ENCODE measurements around the gene SLC22A23.
A peak's percentile ranks its signal among the peaks of the same experiment; 100 is the strongest.

SLC22A23 gene

GRCh38 chr6:3305216-3305565 lies 151.7 kb downstream of the SLC22A23 start:
- no peak for DNase-seq

- no peak for DNase-seq
These were observed 152.2 kb downstream of the SLC22A23 start for GRCh38 chr6:3304500-3305215.

GRCh38 chr6:3303795-3304411 lies 152.9 kb downstream of the SLC22A23 start:
- no peak for DNase-seq

- no peak for DNase-seq
These were observed 155.3 kb downstream of the SLC22A23 start for GRCh38 chr6:3301506-3301905.

GRCh38 chr6:3299221-3299620 lies 157.6 kb downstream of the SLC22A23 start:
- DNase-seq: no peak

GRCh38 chr6:3297909-3298308 lies 158.9 kb downstream of the SLC22A23 start:
- DNase-seq: no peak

GRCh38 chr6:3297006-3297405 lies 159.8 kb downstream of the SLC22A23 start:
- DNase-seq: no peak

GRCh38 chr6:3296537-3296936 lies 160.3 kb downstream of the SLC22A23 start:
- DNase-seq: no peak

- DNase-seq: no peak
These were observed 160.8 kb downstream of the SLC22A23 start for GRCh38 chr6:3296078-3296477.

- peak in 20 of 51 donors; percentile 14 to 73 (median 32) for DNase-seq
These were observed 161.7 kb downstream of the SLC22A23 start for GRCh38 chr6:3294921-3295871.

- DNase-seq: no peak
These were observed 162.5 kb downstream of the SLC22A23 start for GRCh38 chr6:3294396-3294795.

- DNase-seq: no peak
These were observed 163.3 kb downstream of the SLC22A23 start for GRCh38 chr6:3293271-3294155.

GRCh38 chr6:3292431-3293197 lies 164.2 kb downstream of the SLC22A23 start:
- no peak for DNase-seq

- DNase-seq: no peak
These were observed 164.9 kb downstream of the SLC22A23 start for GRCh38 chr6:3291987-3292386.

GRCh38 chr6:3291346-3291745 lies 165.5 kb downstream of the SLC22A23 start:
- no peak for DNase-seq

- DNase-seq: no peak
These were observed 166.0 kb downstream of the SLC22A23 start for GRCh38 chr6:3290931-3291211.

GRCh38 chr6:3290149-3290930 lies 166.5 kb downstream of the SLC22A23 start:
- DNase-seq: no peak

- DNase-seq: no peak
These were observed 167.2 kb downstream of the SLC22A23 start for GRCh38 chr6:3289664-3290055.

- DNase-seq: no peak
These were observed 167.9 kb downstream of the SLC22A23 start for GRCh38 chr6:3288711-3289663.

All from hypothalamus (tissue), 51 donors.